Body of pancreas (tissue), 4 donors: ENCODE data around the gene GMPPB. TPM values are rescaled to one million over a fixed set of nuclear protein-coding genes. Genes with fewer than 3 reads are reported as not detected.

ENCODE experiments used
- ATAC-seq: fragments of 150-250 bp; one replicate; pipeline ENCODE4 v1.9.1; 2016
- DNase-seq, 4 donors: peaks; one replicate each; pipeline ENCODE4 v3.0.0-alpha.2; 2019
- H3K27ac ChIP-seq, 4 donors: fragments of 200-600 bp; sonication (generic); 1 replicate in 3 of 4; 2 replicates in 1 of 4; pipeline versions ENCODE4 v1.5.1 to v1.6.1; 2016 to 2019; ENCODE audit warnings: mild to moderate bottlenecking in 1 of 4, mixed read lengths in 1 of 4, moderate library complexity in 1 of 4
- H3K27me3 ChIP-seq, 2 donors: fragments of 200-600 bp; sonication (generic); one replicate each; pipeline ENCODE4 v1.6.0; 2016; ENCODE audit warnings: mild to moderate bottlenecking in 1 of 2
- H3K36me3 ChIP-seq, 2 donors: fragments of 200-600 bp; sonication (generic); replicated peaks in 1 of 2; 2 replicates each; pipeline ENCODE4 v1.5.1; 2016; ENCODE audit warnings: low read depth in 2 of 2; ENCODE audit not compliant: insufficient read depth in 1 of 2
- H3K4me1 ChIP-seq: fragments of 200-600 bp; sonication (generic); one replicate; pipeline ENCODE4 v1.6.0; 2016
- H3K4me3 ChIP-seq, 2 donors: fragments of 200-600 bp; sonication (generic); 1 replicate in 1 of 2; 2 replicates in 1 of 2; pipeline ENCODE4 v1.5.1; 2016 to 2019
- H3K9me3 ChIP-seq, 3 donors: fragments of 200-600 bp; sonication (generic); 1 replicate in 2 of 3; 2 replicates in 1 of 3; pipeline ENCODE4 v1.5.1; 2016
- POLR2A ChIP-seq, 3 donors: fragments of 450-650 bp; IDR thresholded peaks; one replicate each; pipeline ENCODE4 v1.6.1; 2016; ENCODE audit warnings: antibody characterized with exemption in 3 of 3, mild to moderate bottlenecking in 2 of 3
- WGBS, 2 donors: methylation state at CpG; one replicate each; pipeline ENCODE4 v1.1.5; 2017; 5-methylcytosine and 5-hydroxymethylcytosine counted together
- intact Hi-C: fragments of 100-400 bp; cut with DNase I; formaldehyde crosslinking; loops from one replicate; pipeline ENCODE4 v1.15.1; 2023
- total RNA-seq, 2 donors: library from RNA; depleted of rRNA; stranded (reverse); fragments of >200 nt; gene quantifications; one replicate each; pipeline ENCODE4 v1.1.0, GENCODE V29; 2016
- TF ChIP-seq, protein P1 (sequence below), 7 experiments: fragments of 450-650 bp in 4 of 7; fragments of 200-600 bp in 3 of 7; sonication (generic) in 3 of 7; IDR thresholded peaks; one replicate each; pipeline ENCODE4 v1.5.1; 2016 to 2019; ENCODE audit warnings: antibody characterized with exemption in 7 of 7

Gene GMPPB
- total RNA-seq, 2 donors from 2014 or later, result 36.3 to 43.8 TPM

DNA sequence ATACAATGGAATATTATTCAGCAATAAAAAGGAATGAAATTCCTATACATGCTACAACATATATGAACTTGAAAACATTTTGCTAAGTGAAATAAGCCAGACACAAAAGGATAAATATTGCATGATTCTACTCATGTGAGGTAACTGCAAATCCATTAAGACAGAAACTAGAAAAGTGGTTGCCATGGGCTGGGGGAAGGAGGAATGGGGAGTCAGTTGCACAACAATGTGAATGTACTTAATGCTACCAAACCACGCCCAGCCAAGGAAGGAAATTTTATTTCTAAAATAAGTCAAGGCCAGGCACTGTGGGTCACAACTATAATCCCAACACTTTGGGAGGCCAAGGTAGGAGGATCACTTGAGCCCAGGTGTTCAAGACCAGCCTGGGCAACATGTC is 9.8 kb upstream of the GMPPB start:
- intact Hi-C loops, result no loop called here
- TF ChIP-seq, protein P1, sequence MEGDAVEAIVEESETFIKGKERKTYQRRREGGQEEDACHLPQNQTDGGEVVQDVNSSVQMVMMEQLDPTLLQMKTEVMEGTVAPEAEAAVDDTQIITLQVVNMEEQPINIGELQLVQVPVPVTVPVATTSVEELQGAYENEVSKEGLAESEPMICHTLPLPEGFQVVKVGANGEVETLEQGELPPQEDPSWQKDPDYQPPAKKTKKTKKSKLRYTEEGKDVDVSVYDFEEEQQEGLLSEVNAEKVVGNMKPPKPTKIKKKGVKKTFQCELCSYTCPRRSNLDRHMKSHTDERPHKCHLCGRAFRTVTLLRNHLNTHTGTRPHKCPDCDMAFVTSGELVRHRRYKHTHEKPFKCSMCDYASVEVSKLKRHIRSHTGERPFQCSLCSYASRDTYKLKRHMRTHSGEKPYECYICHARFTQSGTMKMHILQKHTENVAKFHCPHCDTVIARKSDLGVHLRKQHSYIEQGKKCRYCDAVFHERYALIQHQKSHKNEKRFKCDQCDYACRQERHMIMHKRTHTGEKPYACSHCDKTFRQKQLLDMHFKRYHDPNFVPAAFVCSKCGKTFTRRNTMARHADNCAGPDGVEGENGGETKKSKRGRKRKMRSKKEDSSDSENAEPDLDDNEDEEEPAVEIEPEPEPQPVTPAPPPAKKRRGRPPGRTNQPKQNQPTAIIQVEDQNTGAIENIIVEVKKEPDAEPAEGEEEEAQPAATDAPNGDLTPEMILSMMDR (IDR thresholded peaks at IDR 0.05), result no peak
- no peak for ATAC-seq
- WGBS, 2 donors, result 87 to 89% methylated on average over 1 of the region's 1 CpG
- Histone ChIP-seq H3K4me3 (no peak overlapping the region), H3K9me3 (no peaks in the 10 kb centered on the region), H3K4me1 (no peaks in the 10 kb centered on the region), H3K27ac (no peak overlapping the region), H3K27me3 (no peaks in the 10 kb centered on the region), H3K36me3 (peaks cover 0 to 29% of the 10 kb centered on the region in 2 donors)
- no peak for DNase-seq

DNA sequence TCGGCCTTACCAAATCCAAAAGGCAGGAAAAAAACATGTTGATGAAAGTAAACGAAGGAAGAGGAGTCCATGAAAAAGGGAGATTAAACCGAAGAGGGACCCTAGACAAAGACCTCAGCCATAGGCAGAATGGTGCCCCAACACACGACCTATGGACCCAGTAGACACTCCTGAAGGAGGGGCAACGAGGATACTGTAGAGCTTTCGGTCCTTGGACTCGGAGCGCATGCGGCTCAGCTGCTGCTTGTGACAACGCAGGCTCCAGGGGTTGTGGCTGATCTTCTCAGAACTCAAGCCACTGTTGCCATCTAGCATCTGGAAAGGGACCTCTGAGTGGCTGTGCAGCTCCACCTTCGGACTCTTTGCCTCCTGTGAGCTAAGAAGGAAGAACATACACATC is 8.8 kb upstream of the GMPPB start:
- TF ChIP-seq, protein P1 (IDR thresholded peaks at IDR 0.05), result no peak
- no peak for TF ChIP-seq POLR2A (IDR thresholded peaks at IDR 0.05)
- no peaks in the 10 kb centered on the region for H3K9me3 ChIP-seq
- H3K4me1 ChIP-seq, result no peaks in the 10 kb centered on the region
- H3K27me3 ChIP-seq, result no peaks in the 10 kb centered on the region
- ATAC-seq (no peak), DNase-seq (no peak)
- H3K36me3 ChIP-seq, result peaks cover 0 to 25% of the 10 kb centered on the region in 2 donors
- H3K4me3 ChIP-seq, result no peak overlapping the region
- no peak overlapping the region for H3K27ac ChIP-seq
- WGBS, 2 donors, result 78 to 92% methylated on average over 7 to 11 of the region's 11 CpGs
- intact Hi-C loops, result no loop called here

DNA sequence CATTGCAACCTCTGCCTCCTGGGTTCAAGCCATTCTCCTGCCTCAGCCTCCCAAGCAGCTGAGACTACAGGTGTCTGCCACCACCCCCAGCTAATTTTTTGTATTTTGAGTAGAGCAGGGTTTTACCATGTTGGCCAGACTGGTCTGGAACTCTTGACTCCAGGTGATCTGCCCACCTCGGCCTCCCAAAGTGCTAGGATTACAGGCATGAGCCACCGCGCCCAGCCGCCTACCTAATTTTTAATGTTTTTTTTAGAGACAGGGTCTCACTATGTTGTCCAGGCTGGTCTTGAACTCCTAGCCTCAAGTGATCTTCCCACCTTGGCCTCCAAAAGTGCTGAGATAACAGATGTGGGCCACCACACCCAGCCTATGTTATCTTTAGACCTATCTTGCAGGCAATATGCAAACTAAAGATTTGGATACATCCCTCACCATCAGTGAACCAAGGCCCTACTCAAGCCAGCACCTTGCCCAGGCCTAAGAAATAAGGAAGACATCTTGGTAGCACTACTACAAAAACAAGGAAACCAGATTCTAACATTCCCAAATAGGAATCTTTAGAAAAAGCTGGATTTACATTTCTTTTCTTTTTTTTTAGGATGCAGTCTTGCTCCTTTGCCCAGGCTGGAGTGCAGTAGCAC is 6.3 kb upstream of the GMPPB start:
- TF ChIP-seq, protein P1 (IDR thresholded peaks at IDR 0.05), result no peak
- no peak for TF ChIP-seq POLR2A (IDR thresholded peaks at IDR 0.05)
- Histone ChIP-seq H3K9me3 (no peaks in the 10 kb centered on the region), H3K4me3 (no peak overlapping the region), H3K4me1 (peaks cover 8% of the 10 kb centered on the region), H3K27me3 (no peaks in the 10 kb centered on the region), H3K27ac (no peak overlapping the region), H3K36me3 (peaks cover 0 to 18% of the 10 kb centered on the region in 2 donors)
- no peak for ATAC-seq
- DNase-seq, result no peak
- WGBS, 2 donors, result 96 to 100% methylated on average over 4 of the region's 4 CpGs
- intact Hi-C loops, result no loop called here

DNA sequence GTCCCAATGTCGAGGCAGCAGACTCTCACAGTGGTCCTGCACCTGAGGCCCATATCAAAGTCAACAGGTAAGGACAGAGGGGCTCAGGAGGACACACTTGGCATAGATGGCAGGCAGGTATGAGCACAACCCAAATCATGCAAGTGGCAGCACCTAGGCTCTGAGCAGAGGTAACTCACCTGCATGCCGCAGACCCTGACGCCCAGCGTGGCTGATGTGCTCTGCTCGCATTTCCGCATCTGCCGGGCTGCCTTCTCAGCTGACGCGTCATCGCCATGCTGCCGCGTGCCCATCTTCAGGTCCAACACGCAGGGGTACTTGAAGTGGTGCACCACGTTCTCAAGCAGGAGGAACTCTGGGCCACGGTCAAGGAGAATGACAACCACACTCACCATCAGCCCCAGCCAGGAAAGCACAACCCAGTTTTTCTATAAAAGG is 4.2 kb upstream of the GMPPB start:
- no peak for DNase-seq
- Histone ChIP-seq H3K27ac (no peak overlapping the region), H3K4me3 (no peak overlapping the region), H3K9me3 (no peaks in the 10 kb centered on the region), H3K4me1 (peaks cover 23% of the 10 kb centered on the region), H3K27me3 (no peaks in the 10 kb centered on the region), H3K36me3 (peaks cover 0 to 13% of the 10 kb centered on the region in 2 donors)
- WGBS, 2 donors, result 94 to 95% methylated on average over 12 to 15 of the region's 15 CpGs
- ATAC-seq, result no peak
- no peak for TF ChIP-seq POLR2A (IDR thresholded peaks at IDR 0.05)
- TF ChIP-seq, protein P1 (IDR thresholded peaks at IDR 0.05), result no peak
- intact Hi-C loops, result no loop called here
